GM21528 (cell line): ENCODE measurements around the gene KCNQ1.

Experiments used
- ATAC-seq: cut with Tn5 transposase; IDR thresholded peaks from one replicate; pipeline ENCODE4 v1.9.1; 2021; ENCODE audit warnings: mild to moderate bottlenecking, moderate library complexity; ENCODE audit not compliant: unreplicated experiment, low FRiP score

KCNQ1 gene

GRCh38 chr11:2409611-2410468 is 35.0 kb upstream of the KCNQ1 start:
- no peak for ATAC-seq

DNA sequence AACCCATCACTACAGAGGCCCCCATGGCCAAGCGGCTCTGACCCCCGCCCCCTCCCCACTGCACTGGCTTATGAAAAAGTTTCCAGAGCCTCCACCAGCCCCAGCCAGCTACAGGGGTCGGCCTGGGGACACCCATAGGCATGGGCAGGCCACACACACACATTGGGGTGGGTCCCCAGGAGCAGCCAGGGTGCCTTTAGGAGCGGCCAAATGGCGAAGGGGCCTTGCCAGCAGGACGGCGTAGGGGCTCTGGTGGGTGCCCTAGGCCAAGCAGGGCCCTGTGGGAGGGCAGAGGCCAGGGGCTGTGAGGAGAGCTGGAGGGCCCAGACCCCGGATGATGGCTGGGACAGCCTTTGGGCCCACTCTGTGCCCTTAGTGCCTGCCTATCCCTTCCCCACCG is 34.2 kb upstream of the KCNQ1 start:
- ATAC-seq, result no peak

DNA sequence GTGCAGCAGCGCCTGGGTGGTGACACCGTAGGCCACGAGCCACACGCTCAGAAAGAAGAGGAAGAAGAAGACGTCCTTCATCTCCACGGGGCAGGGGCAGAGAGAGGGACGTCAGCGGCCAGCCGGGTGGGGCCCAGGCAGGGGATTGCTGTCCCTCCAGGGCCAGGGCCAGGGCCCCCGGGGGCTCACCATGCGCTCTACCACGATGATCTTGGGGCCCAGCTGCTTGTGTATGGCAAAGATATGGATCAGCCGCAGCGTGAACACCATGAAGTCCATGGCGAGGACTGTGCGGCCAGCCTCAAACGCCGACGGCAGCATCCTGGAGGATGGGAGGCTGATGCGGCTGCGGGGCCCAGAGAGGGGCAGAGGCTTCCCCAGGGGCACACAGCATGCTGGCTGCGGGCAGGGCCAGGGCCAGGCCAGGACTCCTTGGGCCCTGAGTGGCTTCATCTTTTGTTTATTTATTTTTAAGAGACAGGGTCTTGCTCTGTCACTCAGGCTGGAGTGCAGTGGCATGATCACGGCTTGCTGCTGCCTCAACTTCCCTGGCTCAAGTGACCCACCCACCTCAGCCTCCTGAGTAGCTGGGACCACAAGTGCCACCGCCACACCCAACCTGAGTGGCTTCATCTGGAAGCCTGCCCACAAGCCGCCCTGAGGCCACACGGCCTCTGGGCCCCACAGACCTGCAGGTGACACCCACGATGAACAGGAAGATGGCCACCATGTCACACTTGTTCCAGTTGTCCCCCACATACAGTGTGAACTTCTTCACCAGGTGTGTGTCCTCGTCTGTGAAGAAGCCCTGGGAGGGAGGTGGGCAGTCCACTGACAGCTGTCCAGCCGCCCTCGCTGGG is 33.1 kb upstream of the KCNQ1 start:
- no peak for ATAC-seq

GRCh38 chr11:2412323-2412722 is 32.5 kb upstream of the KCNQ1 start:
- ATAC-seq, result no peak

- ATAC-seq, result no peak
Measured at GRCh38 chr11:2413742-2414579, 30.8 kb upstream of the KCNQ1 start.

DNA sequence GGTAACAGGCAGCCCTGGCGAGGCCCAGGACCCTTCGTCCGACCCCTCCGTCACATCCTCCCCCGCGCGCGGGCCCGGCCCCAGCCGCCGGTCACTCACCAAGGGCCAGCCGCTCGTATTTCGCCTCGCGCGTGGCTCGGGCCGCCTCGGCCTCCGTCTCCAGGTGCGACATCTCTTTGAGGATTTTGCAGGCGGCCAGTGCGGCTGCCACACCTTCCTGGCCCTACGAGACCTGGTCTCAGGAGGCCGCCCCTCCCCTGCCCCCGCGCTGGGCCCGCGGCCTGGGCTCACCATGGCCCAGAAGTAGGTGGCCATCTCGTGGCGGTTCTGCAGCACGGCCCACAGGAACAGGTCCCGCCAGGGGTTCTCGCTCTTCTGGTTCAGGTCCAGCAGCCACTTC is 30.2 kb upstream of the KCNQ1 start:
- ATAC-seq, result no peak

GRCh38 chr11:2415171-2415570 is 29.6 kb upstream of the KCNQ1 start:
- no peak for ATAC-seq

GRCh38 chr11:2415601-2416380 is 29.0 kb upstream of the KCNQ1 start:
- ATAC-seq, result no peak

DNA sequence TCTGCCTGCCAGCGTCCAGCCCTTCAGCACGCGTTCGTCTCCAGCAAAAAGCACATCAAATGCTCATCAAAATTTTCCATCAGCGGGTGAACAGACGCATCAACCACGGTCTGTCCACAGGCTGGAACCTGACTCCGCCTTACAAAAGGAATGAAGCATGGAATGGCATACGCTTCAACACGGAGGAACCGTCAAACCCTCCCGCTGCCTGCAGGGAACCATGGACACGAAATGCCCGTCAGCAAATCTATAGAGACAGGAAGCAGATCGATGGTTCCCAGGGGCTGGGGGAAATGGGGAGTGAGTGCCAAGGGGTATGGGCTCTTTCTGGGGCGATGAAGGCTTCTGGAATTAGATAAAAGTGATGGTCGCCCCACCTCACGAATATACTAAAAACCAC is 28.0 kb upstream of the KCNQ1 start:
- ATAC-seq, result no peak

- ATAC-seq, result no peak
Measured at GRCh38 chr11:2417856-2418692, 26.7 kb upstream of the KCNQ1 start.

GRCh38 chr11:2418693-2419360 is 26.0 kb upstream of the KCNQ1 start:
- no peak for ATAC-seq

GRCh38 chr11:2419638-2420501 is 24.9 kb upstream of the KCNQ1 start:
- no peak for ATAC-seq

DNA sequence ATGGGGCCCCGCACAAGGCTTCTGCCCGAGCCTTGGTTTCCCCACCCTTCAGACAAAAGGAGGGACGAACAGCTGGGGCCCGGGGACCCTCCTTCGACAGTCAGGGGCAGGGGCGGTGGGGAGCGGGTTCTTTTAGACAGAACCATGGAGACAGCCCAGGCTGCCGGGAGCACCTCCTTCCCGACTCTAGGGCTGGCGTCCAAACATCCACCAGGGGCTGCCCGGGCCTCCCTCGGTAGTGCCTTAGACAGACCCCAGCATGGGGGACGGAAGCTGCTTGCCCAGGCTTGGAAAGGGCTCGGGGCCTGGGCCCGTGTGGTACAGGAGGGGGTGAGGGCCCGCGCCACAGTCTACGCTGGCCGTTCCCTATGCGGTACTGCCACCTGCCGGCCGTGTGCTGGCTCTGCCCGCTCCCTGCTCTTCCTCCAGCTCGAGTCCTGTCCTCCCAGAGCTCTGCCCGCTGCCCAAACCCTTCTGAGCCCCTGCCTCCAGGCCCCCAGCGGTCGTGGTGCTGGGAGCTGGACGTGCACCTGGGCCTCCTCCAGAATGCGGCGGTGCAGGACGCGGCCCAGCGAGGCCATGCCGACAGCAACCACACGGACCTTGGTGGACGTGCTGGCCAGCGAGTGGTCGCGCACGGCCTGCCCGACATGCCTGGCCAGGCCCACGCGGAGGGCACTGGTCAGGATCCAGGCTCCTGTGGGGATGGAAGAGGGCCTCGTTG is 24.1 kb upstream of the KCNQ1 start:
- ATAC-seq, result no peak

DNA sequence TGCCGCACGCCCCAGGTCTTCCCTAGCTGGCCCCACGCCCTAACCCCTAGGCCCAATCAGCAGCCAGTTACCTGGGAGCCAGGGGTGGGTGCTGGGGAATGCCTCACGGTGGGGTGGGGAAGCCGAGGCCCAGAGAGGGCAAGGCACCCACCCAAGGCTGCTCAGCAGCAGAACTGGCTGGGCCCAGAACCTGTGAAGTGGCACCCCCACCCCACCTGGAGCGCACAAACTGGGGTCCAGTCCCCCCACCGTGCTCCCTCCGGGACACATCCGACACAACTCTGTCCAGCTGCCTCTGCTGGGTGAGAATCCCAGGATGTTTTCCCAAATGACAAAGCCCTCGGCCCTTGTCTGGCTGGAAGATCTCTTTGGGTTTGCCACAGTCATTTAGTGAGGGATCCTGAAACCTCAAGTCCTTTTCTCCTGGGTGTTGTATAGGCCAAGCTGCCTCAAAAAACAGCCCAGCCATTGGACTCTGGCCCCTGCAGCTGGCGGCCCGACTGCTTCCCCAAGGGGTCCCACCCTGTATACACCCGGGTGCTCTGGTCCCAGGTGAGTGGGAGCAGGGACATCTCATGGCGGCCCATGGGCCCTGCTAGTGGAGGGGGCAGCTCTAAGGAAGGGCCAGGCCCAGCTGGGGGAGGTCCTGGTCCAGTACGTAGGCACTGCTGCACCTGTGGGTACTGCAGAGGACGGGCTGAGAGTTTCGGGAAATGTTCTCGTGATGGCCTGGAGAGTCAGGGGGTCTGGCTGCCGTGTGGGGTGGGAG is 23.4 kb upstream of the KCNQ1 start:
- ATAC-seq, result no peak

GRCh38 chr11:2421996-2422395 is 22.8 kb upstream of the KCNQ1 start:
- ATAC-seq, result no peak

DNA sequence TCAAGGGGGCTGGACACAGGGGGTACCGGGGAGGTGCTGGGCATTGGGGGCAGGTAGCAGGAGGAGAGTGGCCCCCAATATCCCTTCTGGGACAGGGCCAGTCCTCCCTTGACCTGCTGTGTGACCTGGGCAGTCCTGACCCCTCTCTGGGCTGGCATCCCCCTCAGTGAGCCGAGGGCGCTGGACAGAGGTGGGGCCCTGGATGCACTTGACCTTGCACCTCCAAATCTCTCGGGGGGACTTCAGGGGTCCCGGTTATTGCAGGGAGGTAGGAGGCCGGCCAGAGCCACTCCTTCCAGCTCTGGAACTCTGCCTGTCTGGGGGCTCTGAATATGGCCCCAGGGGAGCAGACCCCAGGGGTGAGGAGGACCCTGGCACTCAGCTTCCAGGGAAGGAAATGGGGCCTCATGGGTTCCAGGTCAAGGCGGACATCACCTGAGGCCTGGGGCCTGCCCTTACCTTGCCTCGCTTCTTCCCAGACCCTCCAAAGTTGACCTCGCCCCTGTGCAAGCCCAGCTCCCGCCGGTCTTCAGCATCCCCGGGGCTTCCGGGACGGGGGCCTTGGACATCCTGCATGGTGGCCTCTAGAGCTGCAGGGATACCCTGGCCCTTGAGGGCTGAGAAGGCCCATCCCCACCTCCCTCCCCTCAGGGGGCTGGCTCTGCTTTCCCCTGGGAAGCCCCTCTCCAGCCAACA is 22.2 kb upstream of the KCNQ1 start:
- ATAC-seq, result no peak
